ENCODE data around the gene PRR12. TPM values are rescaled to one million over a fixed set of nuclear protein-coding genes. Genes with fewer than 3 reads are reported as not detected.

Gene PRR12
- total RNA-seq, result 1.8 and 2.0 TPM in 2 replicates

DNA sequence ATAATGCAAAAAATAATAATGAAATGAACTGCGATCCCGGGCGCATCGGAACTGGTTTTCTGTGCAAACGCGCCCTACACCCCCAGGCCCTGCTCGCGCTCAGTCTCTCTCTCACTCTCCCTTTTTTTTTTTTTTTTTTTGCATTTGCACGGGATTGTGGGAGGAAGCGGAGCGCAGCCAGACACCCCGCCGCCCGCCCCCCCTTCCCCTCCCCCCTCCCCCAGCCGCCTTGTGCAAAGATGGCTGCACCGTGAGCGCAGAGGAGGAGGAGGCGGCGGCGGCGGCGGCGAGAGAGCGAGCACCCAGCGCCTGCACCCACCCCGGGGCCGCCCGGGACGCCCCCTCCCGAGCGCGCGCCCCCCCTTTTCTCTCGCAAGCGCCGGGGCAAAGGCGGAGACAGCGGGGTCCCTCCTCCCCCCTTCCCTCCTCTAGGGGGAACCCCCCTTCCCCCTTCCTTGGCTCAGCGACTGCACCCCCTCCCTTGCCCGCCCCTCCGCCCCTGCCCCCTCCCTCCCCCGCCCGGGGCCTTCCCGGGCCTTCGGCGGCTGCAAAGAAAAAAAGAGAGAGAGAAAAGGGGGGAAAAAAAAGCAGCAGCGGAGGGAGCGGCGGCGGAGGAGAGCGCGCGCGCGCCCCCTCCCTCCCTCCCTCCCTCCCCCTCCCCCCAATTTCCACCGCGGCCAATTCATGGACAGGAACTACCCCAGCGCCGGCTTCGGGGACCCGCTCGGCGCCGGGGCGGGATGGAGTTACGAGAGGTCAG lies at the start of gene PRR12:
TSS of gene PRR12 (plus strand) at position 212 of the 760 bp plus-strand sequence. CDS start at position 685, 473 bp downstream.
- DNase-seq (ENCODE audit: low read depth, low spot score), result no peak

GRCh38 chr19:49541914-49542313 lies 49.1 kb upstream of the PRR12 start:
- DNase-seq (ENCODE audit: low read depth, low spot score), result no peak

DNA sequence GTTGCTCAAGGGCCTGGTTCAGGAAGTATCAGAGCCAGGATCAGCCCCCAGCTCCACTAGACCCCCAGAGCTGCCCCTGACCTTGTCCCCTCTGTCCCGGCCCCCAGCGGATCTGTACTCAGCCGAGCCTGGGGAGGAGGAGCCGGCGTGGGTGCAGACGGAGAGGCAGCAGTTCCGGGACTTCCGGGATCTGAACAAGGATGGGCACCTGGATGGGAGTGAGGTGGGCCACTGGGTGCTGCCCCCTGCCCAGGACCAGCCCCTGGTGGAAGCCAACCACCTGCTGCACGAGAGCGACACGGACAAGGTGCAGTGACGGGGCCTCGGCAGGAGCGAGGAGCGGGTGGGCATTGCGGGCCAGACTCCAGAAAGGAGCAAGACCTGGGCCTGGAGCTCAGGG lies 48.5 kb upstream of the PRR12 start:
- no peak for DNase-seq (ENCODE audit: low read depth, low spot score)

- DNase-seq (ENCODE audit: low read depth, low spot score), result no peak
Measured at GRCh38 chr19:49543032-49543431, 48.0 kb upstream of the PRR12 start.

DNA sequence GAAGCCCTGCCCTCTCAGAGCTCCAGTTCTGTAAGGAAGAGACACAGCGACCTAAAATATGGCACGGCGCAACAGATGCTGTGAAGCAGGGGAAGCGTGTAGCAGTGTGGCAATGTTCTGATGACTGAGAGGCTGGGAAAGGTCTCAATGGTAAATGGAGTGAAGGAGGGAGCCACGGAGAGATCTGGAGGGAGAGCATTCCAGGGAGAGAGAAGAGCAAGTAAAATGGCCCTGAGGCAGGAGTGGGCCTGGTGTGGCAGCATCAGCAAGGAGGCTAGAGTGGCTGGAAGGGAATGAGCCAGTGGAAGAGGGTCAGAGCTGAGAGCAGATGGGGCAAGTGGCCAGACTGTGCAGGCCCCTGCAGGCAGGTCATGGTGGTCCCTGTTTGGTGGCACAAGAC lies 46.8 kb upstream of the PRR12 start:
- no peak for DNase-seq (ENCODE audit: low read depth, low spot score)

GRCh38 chr19:49546825-49547565 lies 44.0 kb upstream of the PRR12 start:
- peak; percentile 64 for DNase-seq (ENCODE audit: low read depth, low spot score)

DNA sequence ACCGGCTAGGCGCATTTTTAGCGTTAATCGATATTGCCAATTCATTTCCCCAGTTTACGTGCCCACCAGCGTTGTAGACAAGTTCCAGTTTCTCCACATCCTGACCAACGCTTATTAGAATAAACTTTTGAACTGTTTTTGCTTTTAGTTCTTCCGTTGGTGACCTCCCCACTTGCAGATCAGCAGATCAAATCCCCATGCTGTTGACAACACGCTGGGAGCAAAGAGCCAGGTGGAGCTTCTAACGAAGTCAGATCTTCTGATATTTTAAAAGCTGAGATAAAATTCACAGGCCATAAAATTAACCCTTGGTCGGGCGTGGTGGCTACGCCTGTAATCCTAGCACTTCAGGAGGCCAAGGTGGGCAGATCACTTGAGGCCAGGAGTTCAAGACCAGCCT lies 41.9 kb upstream of the PRR12 start:
- no peak for DNase-seq (ENCODE audit: low read depth, low spot score)

GRCh38 chr19:49551531-49551930 lies 39.5 kb upstream of the PRR12 start:
- no peak for DNase-seq (ENCODE audit: low read depth, low spot score)

DNA sequence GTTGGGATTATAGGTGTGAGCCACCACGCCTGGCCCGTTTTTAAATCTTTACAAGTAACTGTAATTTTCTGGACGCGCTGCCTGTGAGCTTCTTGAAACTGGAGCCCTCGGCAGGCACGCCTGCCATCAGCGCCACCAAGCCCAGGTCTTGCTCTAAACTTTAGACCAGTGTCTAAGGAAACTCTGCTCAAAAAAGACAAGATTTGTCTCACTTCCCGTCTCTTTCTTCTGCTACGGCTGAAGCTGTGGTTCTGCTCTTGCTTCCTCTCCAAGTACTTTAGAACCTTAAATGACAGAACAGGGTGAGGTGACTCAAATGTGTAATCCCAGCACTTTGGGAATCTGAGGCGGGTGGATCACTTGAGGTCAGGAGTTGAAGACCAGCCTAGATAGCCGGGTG lies 38.2 kb upstream of the PRR12 start:
- no peak for DNase-seq (ENCODE audit: low read depth, low spot score)

DNA sequence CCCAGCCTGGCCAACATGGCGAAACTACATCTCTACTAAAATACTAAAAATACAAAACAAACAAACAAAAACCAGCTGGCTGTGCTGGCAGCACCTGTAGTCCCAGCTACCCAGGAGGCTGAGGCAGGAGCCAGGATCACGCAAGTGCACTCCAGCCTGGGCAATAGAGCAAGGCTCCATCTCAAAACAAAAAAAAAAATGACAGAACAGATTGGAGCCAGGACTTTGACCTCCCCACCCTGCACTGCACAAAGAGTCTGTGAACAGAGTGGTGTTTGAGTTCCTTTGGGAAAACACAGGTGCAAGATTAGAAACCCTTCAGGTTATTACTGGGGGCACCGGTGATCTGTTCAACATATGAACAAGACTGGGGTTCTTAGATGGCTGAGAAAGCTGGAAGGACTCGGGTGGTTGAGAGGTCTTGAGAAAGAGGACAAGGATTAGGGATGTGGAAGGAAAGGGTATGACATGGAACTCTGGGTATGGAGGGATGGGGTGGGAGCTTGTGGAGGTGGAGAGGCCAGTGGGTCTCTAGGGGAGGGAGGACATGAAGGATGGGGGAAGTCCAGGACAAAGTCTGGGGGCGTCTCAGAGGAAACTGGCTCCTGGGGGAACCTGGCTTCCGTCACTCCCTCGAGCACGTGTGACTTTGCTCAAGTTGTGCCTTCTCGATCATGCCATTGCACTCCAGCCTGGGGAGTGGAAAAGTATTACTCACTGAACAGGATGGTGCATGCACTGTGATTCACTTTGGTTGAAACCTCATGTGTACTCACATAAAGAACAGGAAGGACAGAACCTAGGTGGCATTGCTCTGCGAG lies 37.3 kb upstream of the PRR12 start:
- peak; percentile 39 for DNase-seq (ENCODE audit: low read depth, low spot score)

- DNase-seq (ENCODE audit: low read depth, low spot score), result peak; percentile 95
Measured at GRCh38 chr19:49554701-49555181, 36.2 kb upstream of the PRR12 start.

DNA sequence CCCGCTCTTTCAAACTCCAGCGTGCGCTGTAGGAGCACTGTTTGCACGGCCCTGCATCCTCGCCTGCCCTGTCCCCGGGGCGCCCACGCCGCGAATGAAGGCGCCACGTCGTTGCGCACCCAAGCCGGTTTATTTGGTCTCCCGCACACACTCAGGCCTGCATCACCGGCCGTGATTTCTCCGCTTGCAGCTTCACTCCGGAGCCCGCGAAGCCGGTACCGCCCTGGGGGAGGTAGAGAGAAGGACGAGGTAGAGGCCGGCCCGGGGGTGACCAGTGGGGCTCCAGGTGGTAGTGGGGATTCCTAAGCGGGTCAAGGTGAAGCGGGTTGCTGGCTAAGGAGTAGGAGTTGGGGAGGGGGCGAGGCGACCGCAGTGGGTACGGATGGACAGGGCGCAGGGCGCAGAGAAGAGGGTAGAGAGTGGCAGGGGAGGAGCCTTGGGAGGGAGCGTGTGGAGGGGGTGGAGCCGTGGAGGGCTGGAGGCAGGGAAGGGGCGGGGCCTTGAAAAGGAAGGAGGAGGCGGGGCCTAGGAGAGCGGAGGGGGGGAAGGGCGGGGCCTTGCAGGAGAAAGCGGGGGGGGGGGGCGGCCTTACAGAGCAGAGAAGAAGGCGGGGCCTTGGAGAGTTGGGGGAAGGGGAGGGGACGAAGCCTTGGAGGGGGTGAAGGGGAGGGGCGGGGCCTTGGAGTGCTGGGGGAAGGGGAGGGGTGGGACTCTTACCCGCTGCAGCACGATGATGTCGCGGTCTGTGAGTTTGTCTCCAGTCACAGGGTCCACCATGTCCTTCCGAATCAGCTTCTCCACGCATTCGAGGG lies 35.2 kb upstream of the PRR12 start:
- no peak for DNase-seq (ENCODE audit: low read depth, low spot score)

DNA sequence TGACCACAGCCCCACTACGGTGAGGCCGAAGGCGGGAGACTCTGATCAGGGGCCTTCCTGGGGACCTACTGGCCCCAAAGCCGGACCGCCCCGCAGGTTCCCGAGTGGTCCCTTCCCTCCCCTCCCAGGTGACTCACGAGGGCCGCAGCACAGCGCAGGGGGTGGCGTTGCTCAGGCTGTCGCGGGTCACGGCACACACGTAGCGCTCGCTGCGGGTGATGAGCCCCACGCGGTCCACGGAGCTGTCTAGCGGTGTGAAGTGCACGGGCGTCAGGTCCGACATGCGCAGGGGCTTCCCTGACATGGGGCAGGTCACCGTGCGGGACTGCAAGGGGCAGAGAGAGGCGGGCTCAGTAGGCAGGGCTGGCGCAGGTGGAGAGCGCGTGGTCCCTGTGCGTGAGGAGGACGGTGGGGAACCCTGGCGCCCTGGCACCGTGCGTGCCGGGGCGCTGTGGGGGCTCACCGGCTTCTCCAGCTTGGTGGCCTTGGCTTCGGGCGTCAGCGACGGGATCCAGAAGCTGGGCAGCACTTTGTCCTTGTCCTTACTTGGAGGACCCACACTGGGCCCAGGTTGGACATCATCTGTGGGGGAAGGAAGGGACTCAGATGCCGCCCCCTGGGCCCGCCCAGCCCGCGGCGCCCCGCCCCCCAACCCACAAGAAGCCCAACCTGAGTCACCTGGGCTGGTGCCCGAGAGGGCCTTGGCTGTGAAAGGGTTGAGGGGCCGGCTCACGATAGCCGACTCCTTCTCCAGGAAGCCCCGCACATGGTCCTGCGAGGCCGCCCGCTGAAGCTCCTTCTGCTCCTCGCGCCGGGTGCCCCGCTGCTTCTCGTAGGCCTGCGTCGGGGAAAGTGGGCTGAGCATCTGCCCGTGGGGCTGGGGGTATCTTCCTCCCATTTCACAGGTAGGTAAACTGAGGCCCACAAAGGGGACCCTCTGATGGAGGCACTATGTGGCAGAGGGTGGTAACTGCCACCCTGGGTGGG lies 34.3 kb upstream of the PRR12 start:
- DNase-seq (ENCODE audit: low read depth, low spot score), result no peak

GRCh38 chr19:49557641-49558325 lies 33.2 kb upstream of the PRR12 start:
- DNase-seq (ENCODE audit: low read depth, low spot score), result no peak

DNA sequence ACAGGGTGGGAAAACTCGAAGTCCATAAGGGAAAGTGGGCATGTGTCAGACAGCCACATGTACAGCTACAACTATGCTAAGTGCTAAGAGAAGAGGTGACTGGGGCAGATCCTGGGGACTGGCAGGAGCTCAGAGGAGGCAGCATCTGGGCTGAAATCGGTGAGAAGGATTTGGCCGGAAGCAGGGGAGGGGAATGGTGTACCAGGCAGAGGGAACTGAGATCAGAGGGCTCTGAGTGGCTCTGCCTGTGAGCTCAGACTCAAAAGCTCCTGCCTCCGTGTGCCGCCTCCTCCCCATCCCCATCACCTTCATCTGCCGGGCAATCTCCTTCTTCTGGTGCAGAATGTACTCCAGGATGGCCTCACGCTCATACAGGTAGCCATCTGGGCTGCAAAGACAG lies 32.4 kb upstream of the PRR12 start:
- no peak for DNase-seq (ENCODE audit: low read depth, low spot score)

- DNase-seq (ENCODE audit: low read depth, low spot score), result no peak
Measured at GRCh38 chr19:49559443-49559842, 31.5 kb upstream of the PRR12 start.

- DNase-seq (ENCODE audit: low read depth, low spot score), result no peak
Measured at GRCh38 chr19:49559928-49560327, 31.1 kb upstream of the PRR12 start.

DNA sequence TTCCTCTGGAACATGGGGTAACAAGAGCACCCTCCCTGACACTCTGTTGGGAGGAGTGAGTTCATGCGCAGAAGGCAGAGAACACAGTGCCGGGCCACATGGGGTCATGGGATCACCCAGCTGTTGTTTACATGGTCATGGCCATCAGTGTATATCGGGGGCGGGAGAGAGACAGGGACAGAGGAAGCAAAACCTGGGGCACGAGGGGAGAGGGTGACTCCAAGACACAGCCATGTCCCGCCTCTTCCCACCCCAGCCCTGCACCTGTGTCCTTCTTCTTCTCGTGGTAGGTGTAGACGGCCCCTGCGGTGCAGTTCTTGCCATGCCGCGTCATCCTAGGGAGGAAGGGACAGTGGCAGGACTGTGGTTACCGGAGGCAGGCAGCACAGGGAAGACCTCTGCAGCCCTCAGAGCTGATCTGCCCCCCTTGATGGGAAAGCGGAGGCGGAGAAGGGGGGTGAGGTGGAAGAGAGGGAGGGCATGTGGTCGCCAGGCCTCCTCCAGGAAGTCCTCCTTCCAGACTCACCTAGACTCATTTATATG lies 30.6 kb upstream of the PRR12 start:
- no peak for DNase-seq (ENCODE audit: low read depth, low spot score)

GRCh38 chr19:49564616-49565045 lies 26.4 kb upstream of the PRR12 start:
- no peak for DNase-seq (ENCODE audit: low read depth, low spot score)

Data from pulmonary artery endothelial cell (primary cell).